Loucy (cell line): ENCODE results near the gene SLC16A10.

Experiments used
- H2AFZ ChIP-seq: fragments of 200-600 bp; sonication (generic); 2 replicates; pipeline ENCODE4 v1.6.0; 2016; ENCODE audit warnings: antibody characterized with exemption, mild to moderate bottlenecking, low read length, moderate library complexity
- H3F3A ChIP-seq: fragments of 200-600 bp; 2 replicates; pipeline ENCODE4 v1.6.0; 2016; ENCODE audit warnings: antibody characterized with exemption, low read depth, mild to moderate bottlenecking
- H3K27me3 ChIP-seq: fragments of 200-600 bp; sonication (generic); 2 replicates; pipeline ENCODE4 v1.6.1; 2014; ENCODE audit warnings: low read length, mild to moderate bottlenecking; ENCODE audit not compliant: insufficient read depth, poor library complexity, severe bottlenecking
- H3K36me3 ChIP-seq: fragments of 200-600 bp; sonication (generic); 2 replicates; pipeline ENCODE4 v1.6.1; 2016; ENCODE audit warnings: low read length; ENCODE audit not compliant: insufficient read depth
- H3K4me1 ChIP-seq: fragments of 200-600 bp; sonication (generic); 2 replicates; pipeline ENCODE4 v1.5.1; 2014; ENCODE audit warnings: low read length, mild to moderate bottlenecking; ENCODE audit not compliant: insufficient read depth, poor library complexity, severe bottlenecking
- H3K4me2 ChIP-seq: fragments of 200-600 bp; sonication (generic); 2 replicates; pipeline ENCODE4 v1.6.0; 2014; ENCODE audit warnings: antibody characterized with exemption, low read length, low read depth, mild to moderate bottlenecking; ENCODE audit not compliant: poor library complexity, severe bottlenecking
- H3K4me3 ChIP-seq: fragments of 200-600 bp; sonication (generic); 2 replicates; pipeline ENCODE4 v1.5.1; 2014; ENCODE audit warnings: low read length, mild to moderate bottlenecking, mixed read lengths; ENCODE audit not compliant: poor library complexity, severe bottlenecking
- H3K79me2 ChIP-seq: fragments of 200-600 bp; sonication (generic); 2 replicates; pipeline ENCODE4 v1.6.1; 2014; ENCODE audit warnings: low read length; ENCODE audit not compliant: insufficient read depth
- H3K9ac ChIP-seq: fragments of 200-600 bp; sonication (generic); 2 replicates; pipeline ENCODE4 v1.6.0; 2014; ENCODE audit warnings: mild to moderate bottlenecking, low read depth, low read length, moderate library complexity; ENCODE audit not compliant: poor library complexity, severe bottlenecking
- H3K9me2 ChIP-seq: fragments of 200-600 bp; sonication (generic); replicated peaks from 2 replicates; pipeline ENCODE4 v1.6.1; 2016; ENCODE audit warnings: low read depth, low read length, mixed read lengths
- H3K9me3 ChIP-seq: fragments of 200-600 bp; sonication (generic); 2 replicates; pipeline ENCODE4 v1.6.1; 2014; ENCODE audit warnings: mild to moderate bottlenecking, antibody characterized with exemption, low read length, low read depth; ENCODE audit not compliant: insufficient read depth
- H4K20me1 ChIP-seq: fragments of 200-600 bp; sonication (generic); 2 replicates; pipeline ENCODE4 v1.6.0; 2014; ENCODE audit warnings: antibody characterized with exemption, low read length, mild to moderate bottlenecking; ENCODE audit not compliant: insufficient read depth, poor library complexity, severe bottlenecking
- EZH2phosphoT487 ChIP-seq: fragments of 200-600 bp; IDR thresholded peaks from 2 replicates; pipeline ENCODE4 v1.6.1; 2018; ENCODE audit warnings: antibody characterized with exemption, mild to moderate bottlenecking, moderate library complexity, borderline replicate concordance
- TF ChIP-seq, protein P1 (sequence below): fragments of 200-600 bp; sonication (generic); conservative IDR thresholded peaks from 2 replicates; pipeline ENCODE4 v1.5.1; 2014; ENCODE audit warnings: mild to moderate bottlenecking, antibody characterized with exemption, low read length

SLC16A10 gene

GRCh38 chr6:111087871-111088667, 766 bp downstream of the SLC16A10 start:
- Histone ChIP-seq H4K20me1 (peaks cover 35% of the 10 kb centered on the region), H3K27me3 (no peaks in the 10 kb centered on the region), H3K79me2 (peaks cover 54% of the 10 kb centered on the region), H3K4me3 (peak overlapping the region; percentile 87), H3K9ac (peak overlapping the region; percentile 83), H3K9me3 (no peaks in the 10 kb centered on the region), H3K36me3 (no peaks in the 10 kb centered on the region), H3K9me2 (no peaks in the 10 kb centered on the region), H3K4me2 (peak overlapping the region; percentile 93), H2AFZ (peak overlapping the region; percentile 53), H3K4me1 (peaks cover 53% of the 10 kb centered on the region), H3F3A (no peaks in the 10 kb centered on the region)
- no peak for TF ChIP-seq EZH2phosphoT487
- TF ChIP-seq, protein P1, sequence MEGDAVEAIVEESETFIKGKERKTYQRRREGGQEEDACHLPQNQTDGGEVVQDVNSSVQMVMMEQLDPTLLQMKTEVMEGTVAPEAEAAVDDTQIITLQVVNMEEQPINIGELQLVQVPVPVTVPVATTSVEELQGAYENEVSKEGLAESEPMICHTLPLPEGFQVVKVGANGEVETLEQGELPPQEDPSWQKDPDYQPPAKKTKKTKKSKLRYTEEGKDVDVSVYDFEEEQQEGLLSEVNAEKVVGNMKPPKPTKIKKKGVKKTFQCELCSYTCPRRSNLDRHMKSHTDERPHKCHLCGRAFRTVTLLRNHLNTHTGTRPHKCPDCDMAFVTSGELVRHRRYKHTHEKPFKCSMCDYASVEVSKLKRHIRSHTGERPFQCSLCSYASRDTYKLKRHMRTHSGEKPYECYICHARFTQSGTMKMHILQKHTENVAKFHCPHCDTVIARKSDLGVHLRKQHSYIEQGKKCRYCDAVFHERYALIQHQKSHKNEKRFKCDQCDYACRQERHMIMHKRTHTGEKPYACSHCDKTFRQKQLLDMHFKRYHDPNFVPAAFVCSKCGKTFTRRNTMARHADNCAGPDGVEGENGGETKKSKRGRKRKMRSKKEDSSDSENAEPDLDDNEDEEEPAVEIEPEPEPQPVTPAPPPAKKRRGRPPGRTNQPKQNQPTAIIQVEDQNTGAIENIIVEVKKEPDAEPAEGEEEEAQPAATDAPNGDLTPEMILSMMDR = no peak

- Histone ChIP-seq H2AFZ (no peak overlapping the region), H3K4me3 (peak overlapping the region; percentile 87), H3K4me2 (peak overlapping the region; percentile 93), H3K4me1 (peaks cover 59% of the 10 kb centered on the region), H3K79me2 (peaks cover 60% of the 10 kb centered on the region), H3K9me3 (no peaks in the 10 kb centered on the region), H3K9ac (peak overlapping the region; percentile 83), H3F3A (no peaks in the 10 kb centered on the region), H3K9me2 (no peaks in the 10 kb centered on the region), H4K20me1 (peaks cover 36% of the 10 kb centered on the region), H3K27me3 (no peaks in the 10 kb centered on the region), H3K36me3 (no peaks in the 10 kb centered on the region)
- TF ChIP-seq EZH2phosphoT487 = no peak
- TF ChIP-seq, protein P1 = no peak
Measured at GRCh38 chr6:111088668-111089003, 1.3 kb downstream of the SLC16A10 start.

GRCh38 chr6:111090766-111091165, 3.5 kb downstream of the SLC16A10 start:
- no peak for TF ChIP-seq EZH2phosphoT487
- TF ChIP-seq, protein P1 = no peak
- H4K20me1 ChIP-seq = peaks cover 41% of the 10 kb centered on the region
- no peaks in the 10 kb centered on the region for H3K27me3 ChIP-seq
- 0 out of 2 replicates have a peak, but pooled peaks cover 12% of the 10 kb centered on the region for H3K36me3 ChIP-seq
- H2AFZ ChIP-seq = no peak overlapping the region
- peaks cover 67% of the 10 kb centered on the region for H3K4me1 ChIP-seq
- peak overlapping the region; percentile 87 for H3K4me3 ChIP-seq
- peaks cover 81% of the 10 kb centered on the region for H3K79me2 ChIP-seq
- peaks cover 5% of the 10 kb centered on the region; the same call in 1 of the 2 replicates for H3K9me3 ChIP-seq
- peak overlapping the region; percentile 83 for H3K9ac ChIP-seq
- peak overlapping the region; percentile 93 for H3K4me2 ChIP-seq
- H3F3A ChIP-seq = no peaks in the 10 kb centered on the region
- no peaks in the 10 kb centered on the region for H3K9me2 ChIP-seq
